ENCODE results near the gene ADGRL1. TPM values are rescaled to one million over a fixed set of nuclear protein-coding genes. Genes with fewer than 3 reads are reported as not detected.
"Not testable (repeated sequence)": the region's sequence is repeated elsewhere in the genome, so short reads cannot be mapped to it uniquely, and the experiment has no call there.

ADGRL1 gene
- total RNA-seq, 2 donors from 2014 or later: 70.8 to 82.6 TPM

DNA sequence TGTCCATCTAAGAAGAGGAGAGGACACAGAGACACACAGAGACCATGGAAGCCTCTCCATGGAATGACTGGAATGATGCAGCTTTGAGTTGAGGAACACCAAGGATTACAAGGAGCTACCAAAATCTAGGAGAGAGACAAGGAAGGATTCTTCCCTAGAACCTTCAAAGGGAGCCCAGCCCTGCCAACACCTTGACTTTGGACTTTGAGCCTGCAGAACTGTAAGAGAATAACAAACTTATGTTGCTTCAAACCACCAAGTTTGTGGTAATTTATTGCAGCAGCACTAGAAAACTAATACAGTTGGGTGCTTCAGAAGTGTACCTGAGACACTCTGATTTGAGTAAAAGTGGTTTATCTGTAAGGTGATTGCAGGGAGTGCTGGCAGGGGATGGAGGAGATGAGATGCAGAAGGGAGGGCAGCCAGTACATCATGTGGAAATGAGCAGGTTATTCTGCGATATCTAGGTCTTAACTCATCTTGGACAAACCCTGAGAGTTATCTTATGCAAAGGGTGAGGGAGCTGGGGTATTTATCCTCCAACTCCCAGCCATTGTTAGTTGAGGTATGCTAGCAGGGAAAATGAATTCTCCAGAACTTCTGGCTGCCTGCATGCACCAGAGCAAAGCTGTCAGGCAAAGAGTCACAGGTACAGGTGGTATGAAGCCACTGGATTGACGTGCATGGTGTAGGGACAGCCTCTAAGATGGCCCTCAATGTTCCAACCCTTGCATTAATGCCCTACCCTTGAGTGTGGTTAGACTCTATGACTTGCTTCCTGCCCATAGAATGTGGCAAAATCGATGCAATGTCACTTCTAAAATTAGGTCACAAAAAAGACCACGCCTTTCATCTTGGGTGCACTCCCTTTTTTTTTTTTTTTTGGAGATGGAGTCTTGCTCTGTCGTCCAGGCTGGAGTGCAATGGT lies 31.3 kb upstream of the ADGRL1 start:
- no peaks in the 10 kb centered on the region for H3K9me3 ChIP-seq (ENCODE audit: control insufficient read depth, low read length)
- H3K36me3 Mint-ChIP-seq (ENCODE audit: low read depth): no peaks in the 10 kb centered on the region
- H3K4me3 Mint-ChIP-seq: no peak overlapping the region
- H3K4me1 Mint-ChIP-seq: no peaks in the 10 kb centered on the region
- no peaks in the 10 kb centered on the region for H3K27me3 ChIP-seq (ENCODE audit: control insufficient read depth, insufficient read depth, low read length, poor library complexity, severe bottlenecking)
- WGBS, 2 experiments (ENCODE audit: insufficient coverage in 1 of 2, insufficient read length in 1 of 2): 93 to 95% methylated on average over 3 to 5 of the region's 5 CpGs
- TF ChIP-seq, protein P1, sequence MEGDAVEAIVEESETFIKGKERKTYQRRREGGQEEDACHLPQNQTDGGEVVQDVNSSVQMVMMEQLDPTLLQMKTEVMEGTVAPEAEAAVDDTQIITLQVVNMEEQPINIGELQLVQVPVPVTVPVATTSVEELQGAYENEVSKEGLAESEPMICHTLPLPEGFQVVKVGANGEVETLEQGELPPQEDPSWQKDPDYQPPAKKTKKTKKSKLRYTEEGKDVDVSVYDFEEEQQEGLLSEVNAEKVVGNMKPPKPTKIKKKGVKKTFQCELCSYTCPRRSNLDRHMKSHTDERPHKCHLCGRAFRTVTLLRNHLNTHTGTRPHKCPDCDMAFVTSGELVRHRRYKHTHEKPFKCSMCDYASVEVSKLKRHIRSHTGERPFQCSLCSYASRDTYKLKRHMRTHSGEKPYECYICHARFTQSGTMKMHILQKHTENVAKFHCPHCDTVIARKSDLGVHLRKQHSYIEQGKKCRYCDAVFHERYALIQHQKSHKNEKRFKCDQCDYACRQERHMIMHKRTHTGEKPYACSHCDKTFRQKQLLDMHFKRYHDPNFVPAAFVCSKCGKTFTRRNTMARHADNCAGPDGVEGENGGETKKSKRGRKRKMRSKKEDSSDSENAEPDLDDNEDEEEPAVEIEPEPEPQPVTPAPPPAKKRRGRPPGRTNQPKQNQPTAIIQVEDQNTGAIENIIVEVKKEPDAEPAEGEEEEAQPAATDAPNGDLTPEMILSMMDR (conservative IDR thresholded peaks at IDR 0.05): no peak
- H3K4me1 ChIP-seq (ENCODE audit: control insufficient read depth, insufficient read depth, low read length): no peaks in the 10 kb centered on the region
- peaks cover 2% of the 10 kb centered on the region for H3K27me3 Mint-ChIP-seq (ENCODE audit: insufficient read depth)
- no peaks in the 10 kb centered on the region for H3K36me3 ChIP-seq (ENCODE audit: control insufficient read depth, insufficient read depth, low read length)
- no peak overlapping the region for H3K27ac ChIP-seq (ENCODE audit: low read depth, low read length)
- no peak overlapping the region for H3K27ac Mint-ChIP-seq
- DNase-seq: no peak
- H3K9ac ChIP-seq (ENCODE audit: extremely low read depth, low read length, poor library complexity, severe bottlenecking): no peak overlapping the region
- H3K4me3 ChIP-seq (ENCODE audit: low read length): no peak overlapping the region
- peaks cover 4% of the 10 kb centered on the region for H3K9me3 Mint-ChIP-seq

DNA sequence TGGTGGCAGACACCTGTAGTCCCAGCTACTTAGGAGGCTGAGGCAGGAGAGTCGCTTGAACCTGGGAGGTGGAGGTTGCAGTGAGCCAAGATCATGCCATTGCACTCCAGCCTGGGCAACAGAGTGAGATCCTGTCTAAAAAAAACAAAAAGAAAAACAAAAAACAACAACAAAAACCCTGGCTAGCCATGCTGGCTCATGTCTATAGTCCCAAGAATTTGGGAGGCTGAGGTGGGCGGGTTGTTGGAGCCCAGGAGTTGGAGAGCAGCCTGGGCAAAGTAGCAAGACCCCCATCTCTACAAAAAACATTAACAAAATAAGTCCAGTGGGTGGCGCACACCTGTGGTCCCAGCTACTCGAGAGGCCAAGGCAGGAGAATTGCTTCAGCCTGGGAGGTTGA lies 27.0 kb upstream of the ADGRL1 start:
- not testable (repeated sequence) for H3K9me3 Mint-ChIP-seq; H3K4me1 Mint-ChIP-seq; H3K9ac ChIP-seq (ENCODE audit: extremely low read depth, low read length, poor library complexity, severe bottlenecking); H3K4me3 ChIP-seq (ENCODE audit: low read length); H3K27me3 Mint-ChIP-seq (ENCODE audit: insufficient read depth); H3K27ac ChIP-seq (ENCODE audit: low read depth, low read length); DNase-seq; H3K36me3 Mint-ChIP-seq (ENCODE audit: low read depth); H3K27ac Mint-ChIP-seq; H3K27me3 ChIP-seq (ENCODE audit: control insufficient read depth, insufficient read depth, low read length, poor library complexity, severe bottlenecking); H3K4me3 Mint-ChIP-seq; H3K9me3 ChIP-seq (ENCODE audit: control insufficient read depth, low read length); H3K36me3 ChIP-seq (ENCODE audit: control insufficient read depth, insufficient read depth, low read length); H3K4me1 ChIP-seq (ENCODE audit: control insufficient read depth, insufficient read depth, low read length)
- WGBS, 2 experiments (ENCODE audit: insufficient coverage in 1 of 2, insufficient read length in 1 of 2): 93% methylated on average over 4 of the region's 4 CpGs; no CpG with 5 or more reads in 1 of the 2 experiments

DNA sequence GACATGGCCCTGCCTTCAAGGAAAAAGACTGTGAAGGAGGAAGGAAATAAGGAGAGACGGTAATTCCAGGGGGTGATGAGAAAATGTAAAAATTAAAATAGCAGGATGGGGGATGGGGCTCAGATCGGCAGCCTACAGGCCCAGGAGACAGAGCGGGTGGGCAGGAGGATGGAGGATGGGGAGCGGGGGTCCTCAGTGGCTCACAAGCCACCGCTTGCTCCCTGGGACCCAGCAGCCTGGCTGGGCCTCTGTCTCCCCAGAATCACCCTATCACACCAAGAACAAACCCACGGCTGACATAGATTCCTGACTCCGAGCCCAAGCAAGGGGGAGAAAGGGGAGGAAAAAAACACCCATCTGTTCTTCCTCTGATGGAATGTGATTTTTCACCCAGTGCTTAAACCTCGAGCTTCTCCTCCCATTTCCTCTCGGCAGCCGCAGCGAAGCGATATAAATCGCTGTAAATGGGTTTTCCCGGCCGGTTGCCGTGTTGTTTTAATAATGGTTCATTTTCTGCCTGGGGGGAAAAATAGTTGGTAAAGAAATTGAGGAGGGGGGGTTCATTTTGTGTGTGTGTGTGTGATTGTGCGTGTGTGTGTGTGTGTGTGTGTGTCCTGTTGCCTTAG lies 22.6 kb upstream of the ADGRL1 start:
- not testable (repeated sequence) for H3K36me3 ChIP-seq (ENCODE audit: control insufficient read depth, insufficient read depth, low read length); H3K9ac ChIP-seq (ENCODE audit: extremely low read depth, low read length, poor library complexity, severe bottlenecking); H3K4me1 Mint-ChIP-seq; H3K4me3 ChIP-seq (ENCODE audit: low read length); H3K9me3 Mint-ChIP-seq; H3K27me3 Mint-ChIP-seq (ENCODE audit: insufficient read depth); H3K27ac ChIP-seq (ENCODE audit: low read depth, low read length); H3K27ac Mint-ChIP-seq; H3K4me1 ChIP-seq (ENCODE audit: control insufficient read depth, insufficient read depth, low read length); H3K4me3 Mint-ChIP-seq; H3K27me3 ChIP-seq (ENCODE audit: control insufficient read depth, insufficient read depth, low read length, poor library complexity, severe bottlenecking); H3K9me3 ChIP-seq (ENCODE audit: control insufficient read depth, low read length); H3K36me3 Mint-ChIP-seq (ENCODE audit: low read depth); DNase-seq
- 74% methylated on average over 13 of the region's 17 CpGs; no CpG with 5 or more reads in 1 of the 2 experiments for WGBS, 2 experiments (ENCODE audit: insufficient coverage in 1 of 2, insufficient read length in 1 of 2)

DNA sequence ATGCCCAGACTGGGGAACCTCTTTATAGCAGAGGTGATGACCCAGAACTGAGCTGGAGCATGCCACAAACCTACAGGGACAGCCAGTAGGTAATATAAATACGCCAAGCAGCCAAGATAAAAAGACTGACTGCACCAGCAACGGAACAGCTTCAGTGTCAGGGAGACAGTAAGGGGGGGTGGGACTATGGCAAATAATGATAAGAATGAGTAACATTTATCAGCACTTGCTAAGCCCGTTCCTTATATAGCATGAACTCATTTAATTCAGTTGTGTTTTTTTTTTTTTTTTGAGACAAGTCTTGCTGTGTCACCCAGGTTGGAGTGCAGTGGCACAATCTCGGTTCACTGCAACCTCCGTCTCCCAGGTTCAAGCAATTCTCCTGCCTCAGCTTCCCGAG lies 20.5 kb upstream of the ADGRL1 start:
- not testable (repeated sequence) for H3K9me3 Mint-ChIP-seq; H3K27me3 Mint-ChIP-seq (ENCODE audit: insufficient read depth); H3K4me3 Mint-ChIP-seq; H3K27ac ChIP-seq (ENCODE audit: low read depth, low read length); H3K9me3 ChIP-seq (ENCODE audit: control insufficient read depth, low read length); DNase-seq; H3K36me3 ChIP-seq (ENCODE audit: control insufficient read depth, insufficient read depth, low read length); H3K4me1 Mint-ChIP-seq; H3K4me1 ChIP-seq (ENCODE audit: control insufficient read depth, insufficient read depth, low read length); H3K27ac Mint-ChIP-seq; H3K36me3 Mint-ChIP-seq (ENCODE audit: low read depth); H3K9ac ChIP-seq (ENCODE audit: extremely low read depth, low read length, poor library complexity, severe bottlenecking); H3K27me3 ChIP-seq (ENCODE audit: control insufficient read depth, insufficient read depth, low read length, poor library complexity, severe bottlenecking); H3K4me3 ChIP-seq (ENCODE audit: low read length)
- WGBS, 2 experiments (ENCODE audit: insufficient coverage in 1 of 2, insufficient read length in 1 of 2): 87 to 95% methylated on average over 2 to 6 of the region's 6 CpGs

Data from endodermal cell (in vitro differentiated cells).